ENCODE data around the gene DIPK1A.

DIPK1A gene

GRCh38 chr1:92949937-92950817, 11.1 kb downstream of the DIPK1A start:
- DNase-seq, result no peak

GRCh38 chr1:92948071-92948470, 13.2 kb downstream of the DIPK1A start:
- no peak for DNase-seq

DNA sequence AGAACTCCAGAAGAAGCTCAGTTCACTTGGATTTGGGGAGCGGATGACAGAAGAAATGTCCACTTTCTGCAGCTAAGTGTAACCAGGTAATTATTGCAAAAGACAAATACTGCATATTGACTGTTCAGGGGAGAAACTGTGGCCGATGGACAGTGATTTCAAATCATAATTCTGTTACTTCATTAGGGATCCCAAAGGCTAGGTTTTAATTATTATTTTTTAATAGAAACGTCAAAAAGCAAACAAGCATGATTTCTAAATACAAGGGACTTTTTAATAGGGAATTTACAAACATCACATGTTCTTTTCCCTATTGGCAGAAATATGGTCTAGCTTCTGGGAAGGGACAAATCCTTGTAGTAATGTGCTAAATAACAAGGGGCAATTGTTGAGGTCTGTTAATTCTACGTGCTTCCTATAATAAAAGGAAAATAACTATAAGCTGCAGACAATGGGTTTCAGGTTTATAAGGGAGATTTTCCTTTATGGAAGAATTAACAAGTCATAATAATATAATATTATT, 15.5 kb downstream of the DIPK1A start:
- no peak for DNase-seq

- DNase-seq, result no peak
These were observed 16.1 kb downstream of the DIPK1A start for GRCh38 chr1:92944901-92945747.

DNA sequence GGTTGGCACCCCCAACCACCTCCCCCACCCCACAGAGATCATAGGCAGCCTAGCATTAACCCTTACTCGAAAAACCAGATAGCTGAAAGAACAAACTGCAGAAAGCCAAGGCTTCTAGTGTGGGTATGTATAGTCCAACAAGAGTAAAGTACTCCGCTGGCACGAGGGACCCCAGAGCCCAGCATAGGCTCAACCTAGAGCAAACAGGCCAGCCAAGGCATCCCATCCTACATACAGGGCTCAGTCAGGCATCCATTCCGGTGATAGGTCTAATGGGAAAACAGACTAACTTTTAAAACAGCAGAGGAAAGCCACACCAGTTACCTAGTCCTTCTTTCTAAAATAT, 17.8 kb downstream of the DIPK1A start:
- no peak for DNase-seq

DNA sequence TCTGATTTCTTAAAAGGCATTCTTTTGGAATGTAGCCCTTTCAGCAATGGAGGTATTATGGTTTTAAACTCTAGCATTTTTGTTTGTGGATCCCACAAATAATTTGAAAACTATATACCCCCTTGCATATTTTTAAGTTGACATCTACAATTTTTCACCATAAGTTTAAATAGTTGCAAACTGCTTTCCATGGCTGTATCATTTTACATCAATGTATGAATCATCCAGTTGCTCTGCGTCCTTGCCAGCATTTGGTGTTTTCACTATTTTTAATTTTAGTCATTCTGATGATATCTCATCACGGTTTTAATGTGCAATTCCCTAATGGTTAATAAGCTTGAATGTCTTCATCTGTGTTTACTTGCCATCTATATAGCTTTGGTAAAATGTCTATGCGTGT, 20.7 kb downstream of the DIPK1A start:
- DNase-seq, result no peak

- DNase-seq, result no peak
These were observed 23.5 kb downstream of the DIPK1A start for GRCh38 chr1:92937731-92938130.

DNA sequence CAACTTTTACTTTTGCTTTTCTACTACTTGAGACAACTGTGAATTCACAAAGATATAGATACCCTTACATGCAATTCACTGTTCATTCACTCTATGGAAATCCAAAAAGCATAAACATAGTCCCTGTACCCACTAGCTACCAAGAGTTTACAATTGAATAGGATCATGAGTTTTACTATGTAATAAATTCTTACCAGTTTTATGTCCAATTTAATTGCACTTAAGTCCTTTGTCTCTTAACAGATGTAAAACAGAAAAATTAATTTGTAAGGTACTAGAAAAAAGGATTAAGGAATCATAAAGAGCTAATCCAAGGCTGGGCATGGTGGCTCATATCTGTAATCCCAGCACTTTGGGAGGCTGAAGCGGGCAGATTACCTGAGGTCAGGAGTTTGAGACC, 24.4 kb downstream of the DIPK1A start:
- no peak for DNase-seq

DNA sequence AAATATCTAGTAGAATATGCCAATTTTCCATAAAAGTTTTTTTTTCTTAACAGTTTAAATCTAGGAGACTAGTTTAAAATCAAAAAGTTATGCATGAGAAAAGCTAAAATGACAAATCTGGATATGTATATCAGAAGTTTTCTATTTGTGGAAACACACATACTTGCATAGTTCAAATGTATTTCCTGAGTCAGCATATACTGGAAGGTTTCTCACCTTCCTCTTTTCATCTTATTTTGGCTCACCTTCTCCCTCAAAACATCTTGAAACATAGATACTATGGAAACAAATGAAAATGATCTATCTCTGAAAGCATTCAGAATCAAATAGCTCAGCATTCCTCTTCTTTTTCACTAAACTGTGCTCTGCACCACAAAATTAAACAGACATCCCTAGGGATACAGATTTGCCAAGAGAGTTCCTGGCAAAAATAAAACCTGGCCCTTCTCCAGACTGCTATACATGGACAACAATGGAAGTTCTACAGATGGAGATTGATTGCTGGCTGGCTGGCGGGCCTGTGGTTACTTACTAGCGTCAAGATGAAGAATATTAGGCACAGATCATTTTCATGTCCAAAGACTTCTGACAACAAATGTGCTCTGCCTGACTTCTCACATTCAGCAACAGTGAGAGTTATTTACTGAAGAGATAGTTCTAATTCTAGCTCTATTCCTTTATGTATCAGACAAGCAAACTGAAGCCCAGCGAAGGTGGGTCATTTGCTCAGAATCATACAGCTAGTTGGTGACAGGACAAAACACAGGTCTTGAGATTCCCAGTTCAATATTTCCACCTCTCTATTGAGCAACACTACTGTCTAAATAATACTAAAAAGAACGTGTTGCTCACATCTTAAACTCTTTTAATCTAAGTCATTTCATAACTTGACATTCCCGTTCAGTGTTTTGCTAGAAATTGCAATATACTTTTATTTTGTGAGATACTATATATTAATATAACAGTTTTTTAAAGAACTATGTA, 26.6 kb downstream of the DIPK1A start:
- no peak for DNase-seq

- no peak for DNase-seq
These were observed 27.8 kb downstream of the DIPK1A start for GRCh38 chr1:92933459-92933858.

DNA sequence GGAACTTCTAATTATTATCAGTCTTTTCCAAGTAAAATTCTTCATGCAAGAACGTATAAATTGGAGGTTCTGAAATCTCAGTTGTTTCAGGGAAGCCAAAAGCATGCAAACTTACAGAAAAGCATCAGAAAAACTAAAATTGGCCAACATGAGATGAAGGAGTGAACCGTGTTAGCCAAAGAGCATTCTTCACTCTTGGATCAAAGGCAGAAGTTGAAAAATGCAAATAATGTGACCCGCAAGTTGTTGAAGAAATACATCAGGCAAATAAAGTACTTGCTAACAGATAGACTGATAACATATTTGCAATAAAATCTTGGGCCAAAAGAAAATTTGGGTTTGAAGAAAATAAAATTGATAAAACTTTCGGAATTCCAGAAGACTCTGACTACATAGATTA, 29.6 kb downstream of the DIPK1A start:
- DNase-seq, result no peak

GRCh38 chr1:92929461-92929860, 31.8 kb downstream of the DIPK1A start:
- no peak for DNase-seq

- no peak for DNase-seq
These were observed 33.4 kb downstream of the DIPK1A start for GRCh38 chr1:92927870-92928269.

DNA sequence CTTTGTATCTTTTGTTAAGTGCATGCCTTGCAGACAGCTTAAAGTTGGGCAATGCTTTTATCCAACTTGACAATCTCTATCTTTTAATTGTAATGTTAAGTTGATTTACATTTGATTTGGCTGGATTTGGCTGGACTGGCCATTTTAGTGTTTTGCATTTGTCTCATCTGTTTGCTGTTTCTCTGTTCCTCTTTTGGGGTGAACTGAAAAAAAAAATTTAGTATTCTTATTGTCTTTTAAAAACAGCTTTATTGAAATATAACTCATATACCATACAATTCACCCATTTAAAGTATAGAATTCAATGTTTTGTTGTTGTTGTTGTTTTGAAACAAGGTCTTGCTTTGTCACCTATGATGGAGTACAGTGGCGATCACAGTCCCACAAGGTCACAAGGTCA, 34.4 kb downstream of the DIPK1A start:
- no peak for DNase-seq

DNA sequence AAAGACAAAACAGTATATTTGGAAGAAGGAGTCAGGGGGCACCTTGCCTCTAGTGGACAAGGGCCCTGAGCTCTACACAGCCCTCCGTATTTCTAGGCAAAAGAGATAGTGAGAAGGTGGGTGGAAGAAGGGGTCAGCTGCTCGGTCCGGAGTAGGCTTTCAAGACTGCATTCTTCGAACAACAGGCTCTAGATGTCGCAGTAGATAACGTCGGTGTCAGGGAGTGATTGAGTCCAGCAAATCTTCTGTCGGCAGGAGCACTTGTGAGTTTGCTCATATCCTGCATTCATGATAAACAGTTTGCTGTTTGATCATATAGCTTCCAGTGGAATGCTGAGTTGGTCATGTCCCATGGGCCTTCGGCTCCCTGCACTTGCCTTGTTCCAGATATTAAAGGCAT, 36.8 kb downstream of the DIPK1A start:
- DNase-seq, result no peak

DNA sequence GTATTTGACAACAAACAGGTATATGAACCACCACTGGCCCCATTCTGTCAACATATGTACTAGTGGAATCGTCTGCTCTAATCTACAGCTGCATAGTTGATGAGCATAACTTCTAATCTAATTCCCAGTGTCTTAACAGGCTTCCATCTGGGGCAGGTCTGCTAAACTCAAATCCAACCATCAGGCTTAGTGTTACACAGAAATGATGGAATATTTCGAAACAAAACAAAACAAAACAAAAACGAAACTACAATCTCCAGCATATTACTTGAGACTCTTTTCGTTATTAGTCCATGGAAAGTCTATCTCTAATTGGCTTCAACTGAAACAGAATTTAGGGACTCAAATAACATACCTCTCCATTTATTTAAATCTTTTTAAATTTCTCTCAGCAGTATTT, 37.6 kb downstream of the DIPK1A start:
- no peak for DNase-seq

DNA sequence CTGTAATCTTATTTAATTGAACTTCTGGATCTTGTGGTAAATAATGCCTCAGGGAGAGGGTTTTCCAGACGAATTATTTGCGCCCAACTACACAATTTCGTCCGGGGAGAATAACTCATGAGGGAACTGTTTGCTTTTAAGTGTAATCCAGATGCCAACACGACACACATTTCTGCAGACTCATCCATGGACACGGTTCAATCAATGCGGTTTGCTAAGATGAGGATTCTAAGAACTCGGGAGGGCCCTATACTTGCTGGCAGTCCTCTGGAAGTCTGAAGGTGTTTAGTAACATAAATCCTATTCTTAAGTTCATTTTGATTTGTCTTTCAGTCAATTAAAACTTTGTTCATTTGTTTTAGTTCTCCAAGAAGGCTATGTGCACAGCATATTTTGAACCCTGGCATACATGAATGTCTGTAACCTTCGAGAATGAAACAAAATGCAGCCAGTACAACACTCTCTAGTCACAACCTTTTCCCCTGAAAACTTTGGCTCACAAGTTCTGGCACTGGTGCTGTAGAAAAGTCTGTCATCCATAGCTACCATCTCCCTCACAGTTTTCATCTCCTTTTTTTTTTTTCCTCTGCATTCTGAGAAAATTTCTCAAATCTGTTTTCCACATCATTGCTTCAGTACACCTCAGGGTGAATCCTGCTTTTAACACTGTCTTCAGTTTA, 38.8 kb downstream of the DIPK1A start:
- no peak for DNase-seq

- DNase-seq, result no peak
These were observed 39.9 kb downstream of the DIPK1A start for GRCh38 chr1:92921031-92922023.

GRCh38 chr1:92916899-92917298, 44.4 kb downstream of the DIPK1A start:
- DNase-seq, result no peak

GRCh38 chr1:92915547-92915946, 45.7 kb downstream of the DIPK1A start:
- no peak for DNase-seq
